Measurements from ENCODE around the gene LY6G5B. TPM values are rescaled to one million over a fixed set of nuclear protein-coding genes. Genes with fewer than 3 reads are reported as not detected.

LY6G5B gene
- total RNA-seq, 4 donors from 2014 or later = 0.19 to 2.7 (median 0.60) TPM; not detected in 1

- TF ChIP-seq CTCF (IDR thresholded peaks at IDR 0.05 in 4 of 5, conservative IDR thresholded peaks at IDR 0.05 in 1 of 5) (no peak), POLR2A (IDR thresholded peaks at IDR 0.05) (no peak)
- H3K4me1 ChIP-seq = no peaks in the 10 kb centered on the region
- in situ Hi-C loops (cut with MboI; ENCODE audit: low sequenced_read_pairs in 4 of 4) = no loop called here
- H3K27me3 ChIP-seq = no peaks in the 10 kb centered on the region
- no peak for DNase-seq
- no peak for ATAC-seq
- H3K4me3 ChIP-seq = no peak overlapping the region
- H3K36me3 ChIP-seq = no peaks in the 10 kb centered on the region
- intact Hi-C loops (cut with DNase I; ENCODE audit: low total_unique reads) = no loop called here
- no peaks in the 10 kb centered on the region for H3K9me3 ChIP-seq
- H3K27ac ChIP-seq = no peak overlapping the region
Observed at GRCh38 chr6:31713465-31713864, 43.7 kb downstream of the LY6G5B start.

GRCh38 chr6:31713991-31714684 lies 44.4 kb downstream of the LY6G5B start:
- no peaks in the 10 kb centered on the region for H3K27me3 ChIP-seq
- TF ChIP-seq POLR2A (IDR thresholded peaks at IDR 0.05) (no peak), CTCF (IDR thresholded peaks at IDR 0.05 in 4 of 5, conservative IDR thresholded peaks at IDR 0.05 in 1 of 5) (no peak)
- DNase-seq = no peak
- intact Hi-C loops (cut with DNase I; ENCODE audit: low total_unique reads) (no loop called here), in situ Hi-C loops (cut with MboI; ENCODE audit: low sequenced_read_pairs in 4 of 4) (no loop called here)
- no peak overlapping the region for H3K27ac ChIP-seq
- H3K9me3 ChIP-seq = no peaks in the 10 kb centered on the region
- H3K4me1 ChIP-seq = no peaks in the 10 kb centered on the region
- ATAC-seq = no peak
- no peak overlapping the region for H3K4me3 ChIP-seq
- H3K36me3 ChIP-seq = no peaks in the 10 kb centered on the region

DNA sequence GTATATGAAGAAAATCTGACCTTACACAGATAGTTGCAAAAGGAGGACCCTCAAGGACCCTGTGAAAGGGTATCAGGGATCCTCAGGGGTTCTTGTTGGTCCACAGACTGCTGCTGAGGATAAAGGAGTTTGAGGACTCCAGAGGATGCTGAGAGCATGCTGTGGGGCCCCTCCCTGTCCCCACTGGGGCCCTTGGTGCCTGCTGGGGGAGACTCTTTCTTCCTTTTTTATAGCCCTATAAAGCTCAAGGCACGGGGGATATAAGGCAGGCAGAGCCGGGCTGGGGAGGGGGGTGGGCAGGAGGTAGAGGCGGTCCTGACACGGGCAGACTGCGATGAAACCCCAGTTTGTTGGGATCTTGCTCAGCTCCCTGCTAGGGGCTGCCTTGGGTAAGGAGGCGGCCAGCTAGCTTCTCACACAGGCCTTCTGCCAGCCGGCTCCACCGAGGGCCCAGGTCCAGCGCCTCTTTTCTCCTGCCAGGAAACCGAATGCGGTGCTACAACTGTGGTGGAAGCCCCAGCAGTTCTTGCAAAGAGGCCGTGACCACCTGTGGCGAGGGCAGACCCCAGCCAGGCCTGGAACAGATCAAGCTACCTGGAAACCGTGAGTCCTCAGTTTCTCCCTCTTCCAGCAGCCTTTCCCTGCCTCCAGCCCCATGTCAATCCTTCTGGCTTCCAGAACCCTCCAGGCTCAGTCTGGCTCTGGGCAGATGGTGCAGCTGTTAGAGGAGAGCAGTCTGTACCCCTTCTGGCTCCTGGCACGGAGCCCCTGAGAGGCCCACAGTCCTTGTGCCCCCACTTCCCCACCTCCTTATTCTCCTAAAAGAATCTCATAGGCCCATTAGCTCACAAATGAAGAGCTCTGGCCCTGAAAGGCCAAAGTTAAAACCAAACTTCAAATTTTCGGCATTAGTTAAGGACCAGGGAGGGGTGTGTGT lies 45.5 kb downstream of the LY6G5B start, which contains the start of gene LY6G6D:
TSS of gene LY6G6D (plus strand) at position 327 of the 937 bp plus-strand sequence. CDS start at position 335, 8 bp downstream.
- intact Hi-C loops (cut with DNase I; ENCODE audit: low total_unique reads) = no loop called here
- in situ Hi-C loops (cut with MboI; ENCODE audit: low sequenced_read_pairs in 4 of 4) = no loop called here

More for the DNA sequence above, 45.5 kb downstream of the LY6G5B start, which contains the start of gene LY6G6D:
- DNase-seq (no peak), ATAC-seq (peak in 1 of 2 donors; percentile 39)
- H3K4me3 ChIP-seq = no peak within 1 kb of the TSS
- TF ChIP-seq POLR2A (IDR thresholded peaks at IDR 0.05) (no peak), CTCF (IDR thresholded peaks at IDR 0.05 in 4 of 5, conservative IDR thresholded peaks at IDR 0.05 in 1 of 5) (no peak)
- H3K36me3 ChIP-seq = no peaks in the 10 kb centered on the region
- H3K27me3 ChIP-seq = no peaks in the 10 kb centered on the region
- no peak within 1 kb of the TSS for H3K27ac ChIP-seq
- no peaks in the 10 kb centered on the region for H3K9me3 ChIP-seq
- H3K4me1 ChIP-seq = no peaks in the 10 kb centered on the region

All from gastrocnemius medialis (tissue), 4 donors.